GM18508 (cell line): ENCODE data around the gene TENM4.

Source experiments
- ATAC-seq: cut with Tn5 transposase; IDR thresholded peaks from one replicate; pipeline ENCODE4 v1.9.1; 2021; ENCODE audit warnings: moderate number of reproducible peaks; ENCODE audit not compliant: insufficient read depth, unreplicated experiment

The TENM4 gene

DNA sequence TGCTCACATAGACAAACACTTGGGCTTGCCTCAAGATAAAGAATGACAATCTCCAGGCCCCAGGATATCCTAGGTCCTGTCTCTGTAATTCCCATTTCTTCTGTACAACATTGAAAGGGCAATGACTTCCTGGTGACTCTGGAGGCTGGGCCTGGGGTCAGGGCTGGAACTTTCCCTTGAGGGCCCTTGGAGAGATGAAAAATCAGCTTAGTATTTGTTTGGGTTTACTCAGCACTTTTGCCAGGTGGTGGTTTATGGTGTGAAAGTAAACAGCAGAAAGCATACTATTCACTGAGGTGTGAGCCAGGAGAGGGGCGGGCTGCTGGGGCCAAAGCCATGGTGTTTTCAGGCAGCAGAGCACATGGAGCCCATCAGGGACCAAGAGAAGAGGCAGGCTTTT lies 651.5 kb downstream of the TENM4 start:
- ATAC-seq, result no peak

DNA sequence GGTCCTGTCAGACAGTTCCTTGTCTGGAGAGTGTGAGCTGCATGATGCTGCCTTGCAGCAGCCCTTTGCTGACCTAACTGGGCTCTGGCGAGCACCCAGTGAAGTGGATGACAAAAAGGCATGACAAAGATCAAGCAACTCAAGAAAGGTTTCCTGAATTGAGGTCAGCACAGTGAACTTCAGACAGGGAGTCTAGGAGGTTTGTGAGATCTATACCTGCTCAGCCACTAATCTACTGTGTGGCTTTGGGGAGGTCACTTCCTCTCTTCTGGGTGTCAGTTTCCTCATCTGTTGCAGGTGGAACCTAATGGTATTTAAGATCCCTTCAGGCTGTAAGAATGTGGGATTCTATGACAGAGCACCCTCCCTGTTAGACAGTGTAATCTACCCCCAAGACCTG lies 652.3 kb downstream of the TENM4 start:
- ATAC-seq, result no peak

DNA sequence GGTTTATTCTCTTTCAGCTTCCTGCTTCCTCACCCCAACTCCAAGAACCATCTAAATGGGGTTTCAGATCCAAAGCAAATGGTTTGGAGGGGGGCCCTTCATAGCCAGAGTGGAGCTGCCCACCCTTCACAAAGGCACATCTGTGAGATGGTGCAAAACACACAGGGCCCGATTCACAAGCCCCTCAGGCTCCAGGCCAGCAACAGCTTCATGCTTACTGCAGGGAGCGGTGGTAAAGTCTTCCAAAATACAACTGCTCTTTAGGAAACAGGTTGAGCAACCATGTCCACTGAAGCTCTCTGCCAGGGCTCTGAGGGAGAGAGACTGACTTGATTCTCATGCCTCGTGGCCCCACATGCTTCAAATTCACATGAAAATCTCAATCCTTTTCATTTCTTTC lies 653.1 kb downstream of the TENM4 start:
- no peak for ATAC-seq

DNA sequence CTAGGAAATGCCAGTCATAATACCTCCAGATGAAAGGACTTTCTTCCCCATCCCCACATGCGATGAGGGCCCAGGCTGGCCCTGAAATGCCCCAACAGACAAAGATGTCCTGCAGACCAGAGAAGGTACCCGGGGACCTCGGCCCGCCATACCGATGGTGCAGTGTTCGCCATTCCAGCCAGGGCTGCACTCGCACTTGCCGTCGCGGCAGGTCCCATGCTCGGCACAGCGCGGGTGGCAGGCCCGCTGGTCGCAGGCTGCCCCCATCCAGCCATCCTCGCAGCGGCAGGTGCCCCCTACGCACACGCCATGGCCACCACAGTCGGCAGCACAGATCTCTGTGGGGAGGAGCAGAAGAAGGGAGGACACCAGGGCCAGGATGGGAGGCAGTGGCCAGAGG lies 654.1 kb downstream of the TENM4 start:
- ATAC-seq, result no peak

DNA sequence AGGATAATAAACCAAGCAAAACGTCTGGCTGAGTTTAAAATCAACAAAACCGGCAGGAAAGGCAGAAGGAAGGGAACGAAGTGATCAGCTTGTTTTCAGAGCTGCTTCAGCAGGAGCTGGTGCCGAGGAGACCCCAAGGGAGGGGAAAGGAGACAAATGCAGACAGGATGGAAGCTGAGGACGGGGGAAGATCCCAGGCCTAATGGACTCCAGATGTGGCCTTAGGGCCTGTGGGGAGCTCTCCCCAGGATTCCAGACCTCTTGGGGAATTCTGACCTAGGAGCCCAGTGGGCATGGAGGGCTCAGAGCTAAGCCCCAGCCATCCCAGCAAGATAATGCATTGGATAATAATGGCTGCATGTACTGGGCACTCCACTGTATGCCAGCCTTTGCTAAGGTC lies 654.7 kb downstream of the TENM4 start:
- no peak for ATAC-seq

DNA sequence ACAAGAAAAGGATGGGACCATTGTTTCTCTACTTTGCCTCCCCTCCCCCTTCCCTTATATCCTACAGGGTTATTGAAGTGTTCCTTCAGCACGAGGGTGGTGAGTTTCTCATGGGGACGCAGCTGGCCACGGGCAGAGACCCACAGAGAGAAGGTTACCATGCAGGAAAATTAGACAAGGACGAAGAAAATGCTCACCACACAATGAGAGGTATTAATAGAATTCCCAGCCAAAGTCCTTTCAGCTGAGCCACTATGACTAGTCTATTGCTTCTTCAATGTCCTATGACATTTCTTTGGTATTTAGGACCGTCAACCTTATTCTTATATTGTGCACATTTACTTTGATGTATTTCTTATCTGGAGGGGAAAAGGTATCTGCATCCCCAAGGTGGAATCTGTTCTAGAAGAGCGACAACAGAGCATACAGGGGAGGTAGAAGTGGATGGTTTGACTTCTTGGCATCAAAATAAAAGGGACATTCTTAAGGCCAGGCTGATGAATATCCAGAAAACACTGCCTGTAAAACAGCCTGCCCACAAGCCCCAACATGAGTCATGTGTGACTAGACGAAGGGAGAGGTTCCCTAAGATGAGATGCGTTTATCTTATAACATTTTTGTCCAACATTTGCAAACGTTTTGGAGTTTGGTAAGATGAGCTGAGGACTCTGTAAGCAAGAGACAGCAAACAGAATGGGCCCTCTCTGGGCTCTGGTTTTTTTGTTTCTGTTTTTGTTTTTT lies 656.3 kb downstream of the TENM4 start:
- ATAC-seq, result no peak

DNA sequence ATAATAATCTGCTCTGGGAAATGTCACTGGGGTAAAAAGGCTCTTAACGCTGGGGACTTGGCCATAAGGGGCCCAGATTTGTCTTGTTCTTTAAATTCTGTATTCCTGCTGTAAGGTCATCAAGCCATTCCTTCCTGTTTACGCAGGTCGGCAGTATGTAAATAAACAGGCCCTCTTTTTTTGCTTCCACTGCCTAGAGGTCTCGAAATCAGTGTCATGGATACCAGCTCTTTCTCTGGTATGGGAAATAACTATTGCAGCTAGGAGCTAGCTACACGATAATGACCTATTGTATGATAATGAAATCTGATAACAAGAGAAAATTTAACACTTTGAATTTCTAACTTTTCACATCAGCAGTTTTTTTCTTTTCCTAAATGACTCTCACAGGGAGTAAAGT lies 657.0 kb downstream of the TENM4 start:
- ATAC-seq, result no peak

DNA sequence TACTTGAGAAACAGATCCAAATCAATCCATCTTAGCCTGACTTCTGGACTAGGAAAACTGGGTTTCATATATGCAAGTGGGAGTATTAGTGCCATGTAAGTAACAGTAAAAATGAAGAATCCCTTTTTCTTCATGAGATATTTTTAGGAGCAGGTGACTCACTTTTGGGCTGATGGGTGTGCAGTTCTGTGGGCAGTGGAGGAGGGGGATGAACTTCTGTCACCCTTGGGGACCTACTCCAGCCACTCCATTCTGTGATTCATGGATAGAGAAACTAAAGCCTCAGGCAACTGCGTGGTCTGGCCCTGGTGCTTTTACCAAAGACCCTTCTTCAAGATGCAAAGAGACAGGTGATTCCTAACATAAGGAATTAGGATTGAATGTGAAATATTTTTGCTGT lies 657.5 kb downstream of the TENM4 start:
- ATAC-seq, result no peak

DNA sequence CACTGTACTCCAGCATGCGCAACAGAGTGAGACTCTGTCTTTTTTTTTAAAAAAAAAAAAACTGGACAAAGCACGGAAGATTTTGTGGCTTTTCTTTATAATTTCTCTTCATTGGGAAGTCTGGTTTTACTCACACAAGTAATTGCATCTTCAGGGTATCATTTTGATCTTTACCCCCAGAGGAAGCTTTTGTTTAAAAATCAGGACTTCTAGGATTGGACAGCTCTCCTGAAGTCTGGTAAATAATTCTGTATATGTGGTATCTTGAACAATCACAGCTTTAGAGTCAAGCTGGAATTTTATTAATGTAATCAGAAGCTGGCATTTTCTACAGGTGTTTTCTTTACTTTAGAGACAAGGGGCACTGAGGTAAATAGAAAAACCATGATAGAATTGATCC lies 658.1 kb downstream of the TENM4 start:
- ATAC-seq, result no peak

DNA sequence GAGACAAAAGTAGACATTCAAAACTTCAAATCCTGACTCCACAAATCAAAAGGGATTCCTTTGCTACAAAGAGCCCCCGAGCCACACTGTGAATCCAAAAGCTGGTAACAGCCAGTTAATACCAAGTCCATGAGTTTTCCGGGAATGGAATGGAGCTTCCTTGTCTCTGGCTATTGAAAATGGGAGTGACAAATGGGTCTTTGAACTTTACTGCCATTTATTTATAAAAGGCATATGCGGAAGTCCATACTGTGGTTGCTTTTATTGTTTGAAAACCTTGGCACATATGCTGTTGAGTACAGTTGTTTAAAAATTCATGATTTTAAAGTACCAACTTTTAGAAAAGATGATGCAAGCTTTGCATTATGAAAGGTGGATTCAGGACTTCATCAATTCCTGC lies 659.9 kb downstream of the TENM4 start:
- no peak for ATAC-seq

DNA sequence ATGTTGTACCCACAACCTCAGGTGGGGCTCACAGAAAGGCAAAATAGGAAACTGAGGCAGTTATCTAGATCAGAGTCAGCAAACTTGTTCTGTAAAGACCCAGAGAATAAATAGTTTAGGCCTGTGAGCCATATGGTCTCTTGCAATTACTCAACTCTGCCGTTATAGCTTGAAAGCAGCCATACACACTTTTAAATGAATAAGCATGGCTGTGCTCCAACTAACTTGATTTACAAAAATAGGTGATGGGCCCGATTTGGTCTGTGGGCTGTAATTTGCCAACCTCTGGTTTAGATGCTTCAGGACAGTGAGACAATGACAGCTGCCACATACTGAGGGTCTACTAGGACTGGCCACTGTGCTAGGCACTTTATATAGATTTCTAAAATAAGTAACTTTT lies 667.3 kb downstream of the TENM4 start:
- ATAC-seq, result no peak

DNA sequence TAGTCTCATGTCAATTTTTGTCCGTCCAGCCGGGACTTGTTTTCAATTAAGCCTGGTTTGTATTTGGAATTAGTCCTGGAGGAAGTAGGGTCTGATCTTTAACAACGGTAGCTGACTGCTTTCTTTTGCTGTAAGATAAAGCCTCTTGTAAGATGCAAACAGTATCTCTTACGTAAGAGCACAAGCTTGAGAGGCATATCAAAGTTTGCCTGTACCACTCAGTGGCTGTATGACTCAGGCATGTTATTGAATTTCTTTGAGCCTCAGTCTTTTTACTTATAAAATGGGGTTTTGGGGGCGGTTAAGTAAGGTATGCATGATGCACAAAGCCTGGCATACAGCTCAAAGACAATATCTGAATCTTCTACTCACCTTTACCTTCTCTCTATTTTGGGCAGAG lies 667.8 kb downstream of the TENM4 start:
- ATAC-seq, result no peak

DNA sequence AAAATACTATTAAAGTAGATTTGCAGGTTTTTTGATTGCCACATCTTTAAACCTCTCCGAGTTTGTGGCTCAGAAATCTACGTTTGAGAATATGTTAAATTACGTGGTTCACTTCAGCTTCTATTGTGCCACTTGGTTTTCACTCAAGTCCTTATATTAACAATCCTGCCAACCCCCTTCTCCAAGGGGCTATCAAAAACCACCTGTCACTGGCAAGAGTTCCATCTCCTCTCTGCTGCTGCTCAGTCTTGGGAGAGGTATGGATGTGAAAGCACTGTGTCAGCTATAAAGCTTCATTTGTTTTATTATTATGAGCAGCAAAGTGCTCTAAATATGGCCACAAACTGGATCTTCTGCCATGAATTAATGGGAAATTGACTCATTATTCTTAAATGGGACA lies 668.6 kb downstream of the TENM4 start:
- no peak for ATAC-seq

DNA sequence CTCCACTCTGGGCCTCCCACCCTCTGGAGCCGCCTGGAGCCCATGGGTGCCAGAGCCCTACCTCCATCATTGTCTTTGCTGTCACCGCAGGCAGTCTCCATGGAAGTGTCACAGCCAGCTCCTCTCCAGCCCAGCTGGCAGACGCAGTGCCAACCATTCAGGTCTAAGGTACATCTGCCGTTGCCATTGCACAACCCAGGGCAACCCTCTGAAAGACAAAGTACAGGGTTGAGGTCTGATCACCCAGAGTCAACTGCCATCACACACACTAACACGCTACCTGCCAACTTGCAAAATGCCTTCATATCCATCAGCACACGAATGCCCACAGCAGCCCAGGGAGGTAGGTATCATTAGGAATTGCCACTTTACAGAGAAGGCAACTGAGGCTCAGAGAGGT lies 669.9 kb downstream of the TENM4 start:
- no peak for ATAC-seq

DNA sequence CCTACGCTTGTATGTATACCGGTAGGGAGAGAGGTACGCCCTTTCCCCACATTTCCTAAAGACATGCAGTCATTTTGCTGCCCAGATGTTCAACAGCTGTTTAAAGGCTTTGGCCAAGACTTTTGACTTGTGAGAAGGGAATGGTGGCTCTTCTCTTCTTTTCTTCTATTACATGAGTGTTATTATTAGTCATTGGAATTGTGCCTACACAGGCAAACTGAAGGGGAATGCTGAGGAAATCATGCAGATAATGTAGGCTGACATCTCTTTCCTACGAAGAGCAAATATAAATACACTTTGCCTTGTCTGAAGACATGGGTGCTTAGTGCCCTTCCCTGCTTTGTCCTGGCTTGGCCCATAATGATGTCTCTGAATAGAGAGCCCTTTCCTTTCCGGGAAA lies 671.9 kb downstream of the TENM4 start:
- ATAC-seq, result no peak

DNA sequence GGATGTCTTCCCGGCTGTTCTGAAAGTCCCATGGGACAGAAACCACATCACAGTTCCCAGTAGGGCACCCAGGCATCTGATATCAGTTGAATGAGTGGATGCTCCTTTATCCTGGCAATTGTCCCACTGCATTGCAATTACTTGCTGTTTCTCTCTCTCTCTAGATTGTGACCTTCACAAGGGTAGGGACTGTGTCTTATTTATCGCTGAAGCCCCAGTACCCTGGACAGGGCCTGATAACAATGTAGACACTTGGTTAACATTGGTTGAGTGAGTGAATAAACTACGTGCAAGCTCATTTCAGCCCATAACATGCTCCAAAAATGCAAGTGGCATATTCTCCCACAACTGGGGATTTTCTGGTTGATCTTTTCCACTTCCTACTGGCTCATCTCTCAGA lies 672.5 kb downstream of the TENM4 start:
- ATAC-seq, result no peak

DNA sequence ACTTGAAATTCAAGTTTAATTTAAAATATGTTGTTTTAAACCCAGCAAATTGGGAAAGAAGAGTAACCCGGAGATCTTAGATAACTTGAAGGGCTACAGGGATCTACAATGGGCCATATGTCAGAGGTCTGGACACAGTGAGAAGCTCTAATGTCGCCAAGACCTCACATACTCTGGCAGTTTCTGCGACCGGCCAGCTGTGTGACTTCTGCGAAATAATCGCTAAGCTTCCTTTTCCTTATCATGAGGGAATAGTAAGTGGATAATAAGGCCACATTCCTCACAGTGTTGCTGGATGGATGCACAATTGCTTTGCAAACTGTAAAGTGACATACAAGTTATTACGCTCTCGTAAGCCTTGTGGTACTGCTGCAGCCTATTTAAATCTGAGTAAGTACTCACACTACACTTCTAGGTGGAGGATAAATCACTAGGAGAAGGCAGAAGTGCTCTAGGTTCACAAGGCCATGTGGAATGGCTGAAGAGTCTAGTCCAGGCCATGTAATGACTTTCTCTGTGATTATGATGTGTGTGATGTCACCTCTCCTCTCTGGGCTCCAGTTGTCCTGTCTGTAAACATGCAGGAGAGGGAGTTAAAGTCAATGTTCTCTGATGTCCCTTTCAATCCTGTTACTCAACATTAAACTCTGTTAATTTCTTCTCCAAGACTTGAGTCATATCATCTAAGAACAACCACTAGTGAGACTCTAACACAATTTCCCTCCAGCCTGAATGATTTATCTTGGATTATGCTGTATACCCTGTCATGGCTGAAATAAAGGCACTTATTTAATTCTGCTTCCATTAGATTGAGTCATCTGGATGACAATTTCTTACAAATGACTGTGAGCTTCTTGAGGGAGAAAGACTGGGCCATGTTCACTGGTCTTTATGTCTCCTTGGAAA lies 673.5 kb downstream of the TENM4 start:
- ATAC-seq, result no peak

DNA sequence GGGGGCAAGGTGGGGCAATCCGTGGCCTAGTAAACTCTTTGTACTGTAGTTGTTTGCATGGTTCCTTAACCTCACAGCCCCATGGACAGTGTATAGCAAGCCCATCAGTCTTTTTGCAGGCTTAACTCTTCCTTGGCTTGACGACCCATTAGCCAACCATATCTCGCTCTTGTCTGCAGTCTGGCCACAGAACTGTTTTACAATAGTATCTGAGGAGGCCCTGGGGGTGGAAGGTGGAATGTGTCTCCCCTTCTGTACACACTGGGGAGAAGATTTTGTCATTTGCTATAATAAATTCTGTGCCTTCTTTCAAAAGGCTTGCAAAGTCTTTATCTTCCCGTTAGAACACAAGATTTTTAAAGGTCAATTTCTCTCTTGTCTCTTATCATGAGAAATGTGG lies 675.9 kb downstream of the TENM4 start:
- ATAC-seq, result no peak

DNA sequence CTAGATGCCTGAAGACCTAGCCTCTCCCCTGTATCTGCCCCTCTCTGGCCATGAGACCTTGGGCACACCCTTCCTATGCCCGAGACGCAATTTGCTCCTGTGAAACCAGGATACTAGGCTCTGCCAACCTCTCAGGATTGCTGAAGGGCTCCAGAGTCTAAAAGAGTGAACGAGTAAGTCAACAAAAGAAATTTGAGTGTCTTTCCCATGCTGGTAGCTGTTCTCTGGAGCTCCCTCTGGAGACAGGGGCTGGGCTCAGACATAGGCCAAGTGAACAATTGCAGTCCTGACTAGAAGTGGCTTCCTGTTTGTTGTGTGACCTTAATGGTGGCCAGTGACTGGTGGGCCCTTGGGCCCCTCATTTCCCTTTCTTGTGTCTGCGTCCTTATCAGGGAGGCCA lies 677.2 kb downstream of the TENM4 start:
- no peak for ATAC-seq

DNA sequence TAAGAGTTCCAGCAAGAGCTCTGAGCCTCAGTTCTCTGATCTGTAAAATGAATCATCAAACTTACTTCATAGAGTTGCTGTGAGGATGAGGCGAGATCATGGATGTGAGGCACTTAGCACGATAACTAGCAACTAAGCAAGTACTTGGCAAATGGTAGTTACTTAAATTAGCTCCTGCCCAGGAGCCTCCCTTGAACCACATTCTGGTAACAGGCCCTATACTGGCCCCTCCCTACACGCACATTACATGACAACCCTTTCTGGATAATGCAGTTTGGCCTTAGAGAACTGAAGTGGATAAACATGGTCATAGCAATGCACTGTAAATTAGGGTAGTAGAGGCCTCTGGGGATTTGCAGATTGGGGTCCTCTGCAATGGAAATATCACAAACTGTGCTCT lies 678.7 kb downstream of the TENM4 start:
- ATAC-seq, result no peak

DNA sequence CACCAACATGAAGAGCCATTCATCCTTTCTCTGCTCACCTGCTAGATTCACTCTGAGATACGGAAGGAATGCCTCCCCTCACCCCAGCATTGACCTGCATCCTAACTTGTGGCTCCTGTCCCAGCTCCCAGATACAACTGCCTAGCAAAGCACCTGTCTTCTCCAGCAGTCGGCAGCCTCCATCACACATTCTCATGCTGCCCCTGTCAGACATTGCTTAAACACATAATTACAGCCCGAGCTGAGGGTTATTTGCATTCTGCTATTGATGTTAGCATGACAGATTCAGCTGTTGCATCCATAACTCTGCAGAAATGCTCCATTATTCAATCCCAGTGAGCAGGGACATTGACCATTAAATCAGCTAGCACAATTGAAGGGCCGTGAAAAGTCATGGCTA lies 681.8 kb downstream of the TENM4 start:
- no peak for ATAC-seq

DNA sequence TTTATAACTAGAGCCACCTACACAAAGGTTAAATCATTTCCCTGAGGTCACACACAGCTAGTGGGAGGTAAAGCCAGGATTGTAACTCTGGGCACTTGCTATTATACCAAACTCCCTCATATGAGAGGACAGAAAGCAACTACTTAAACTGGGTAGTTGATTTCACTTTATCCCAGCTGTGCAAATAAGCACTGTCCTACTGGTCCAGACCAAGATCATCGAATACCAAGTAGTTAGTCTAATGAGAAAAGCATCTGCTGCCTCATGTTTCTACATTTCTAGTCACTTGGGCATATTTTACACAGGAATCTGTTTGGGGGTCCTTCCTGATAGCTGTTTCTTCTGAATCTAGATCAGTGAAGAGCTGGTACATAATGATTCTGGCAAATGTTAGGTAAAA lies 687.5 kb downstream of the TENM4 start:
- ATAC-seq, result no peak
